HepG2 (cell line): ENCODE results near the gene AGAP3. TPM values are rescaled to one million over a fixed set of nuclear protein-coding genes. Genes with fewer than 3 reads are reported as not detected.

Source experiments
- ATAC-seq: fragments of 200-7000 bp; cut with Tn5 transposase; 3 replicates; pipeline ENCODE4 v1.9.1; 2020; ENCODE audit warnings: mild to moderate bottlenecking, moderate library complexity
- BruUV-seq: library from RNA; stranded (reverse); fragments of 400-500 nt; replicated peaks from 2 replicates; lab custom pipeline; 2021; lab: Mats Ljungman, UMichigan
- CTCF ChIA-PET: fragments of 300-600 bp; formaldehyde crosslinking; extraction: SDS; loops from one replicate; lab custom pipeline; 2021; ENCODE audit warnings: low total read pairs, inconsistent platforms, low intra/inter-chr PET ratio; lab: Yijun Ruan, JAX
- POLR2A ChIA-PET: fragments of 350-600 bp; sonication (Branson Sonifier 250); formaldehyde crosslinking; loops from one replicate; lab custom pipeline; 2020; ENCODE audit warnings: antibody characterized with exemption, inconsistent platforms; lab: Yijun Ruan, JAX
- DNase-seq: peaks from one replicate; pipeline ENCODE4 v3.0.0-alpha.2; 2015; ENCODE audit warnings: low spot score
- FAIRE-seq: peaks from 3 replicates; lab custom pipeline; 2011; peaks lifted over from hg19 to GRCh38; lab: Jason Lieb, UNC
- H2AFZ ChIP-seq: one replicate; pipeline ENCODE4 v1.6.1; 2011; ENCODE audit warnings: low read length, inconsistent platforms
- H3K27ac ChIP-seq: fragments of 300-600 bp; 3 replicates; pipeline ENCODE4 v1.8.0; 2011; ENCODE audit warnings: mixed run types, mild to moderate bottlenecking, mixed read lengths, low read length, inconsistent platforms; ENCODE audit not compliant: insufficient read depth; ENCODE audit errors: extremely low read length
- H3K27me3 ChIP-seq, 2 experiments: fragments of 200-600 bp in 1 of 2; 2 replicates in 1 of 2; 3 replicates in 1 of 2; pipeline versions ENCODE4 v1.6.0 to v1.8.0; 2011; ENCODE audit warnings: low read length in 2 of 2, mild to moderate bottlenecking in 2 of 2, moderate library complexity in 2 of 2, inconsistent platforms in 1 of 2; ENCODE audit not compliant: insufficient read depth in 2 of 2, control insufficient read depth in 1 of 2
- H3K36me3 ChIP-seq, 2 experiments: fragments of 200-600 bp in 1 of 2; replicated peaks in 1 of 2; 2 replicates in 1 of 2; 3 replicates in 1 of 2; pipeline versions ENCODE4 v1.5.1 to v1.8.0; 2011; ENCODE audit warnings: low read length in 2 of 2, inconsistent platforms in 1 of 2; ENCODE audit not compliant: insufficient read depth in 2 of 2, control insufficient read depth in 1 of 2
- H3K4me1 ChIP-seq: 2 replicates; pipeline ENCODE4 v1.5.1; 2012; ENCODE audit warnings: low read length, inconsistent platforms; ENCODE audit not compliant: insufficient read depth
- H3K4me2 ChIP-seq: 2 replicates; pipeline ENCODE4 v1.6.0; 2011; ENCODE audit warnings: low read depth, low read length, inconsistent platforms
- H3K4me3 ChIP-seq, 3 experiments: fragments of 200-600 bp in 1 of 3; sonication (generic), shearing (Covaris generic) in 1 of 3; replicated peaks in 1 of 3; 2 replicates each; pipeline ENCODE4 v1.5.1; 2011 to 2016; ENCODE audit warnings: low read length in 3 of 3, inconsistent platforms in 2 of 3, low read depth in 2 of 3, mild to moderate bottlenecking in 2 of 3, control low read depth in 1 of 3, mixed read lengths in 1 of 3; ENCODE audit not compliant: insufficient read depth in 1 of 3
- H3K79me2 ChIP-seq: one replicate; pipeline ENCODE4 v1.6.1; 2011; ENCODE audit warnings: low read length, inconsistent platforms; ENCODE audit not compliant: insufficient read depth
- H3K9ac ChIP-seq: 2 replicates; pipeline ENCODE4 v1.6.0; 2011; ENCODE audit warnings: mild to moderate bottlenecking, low read depth, low read length, inconsistent platforms; ENCODE audit not compliant: insufficient read depth
- H3K9me3 ChIP-seq: 2 replicates; pipeline ENCODE4 v1.5.1; 2012; ENCODE audit warnings: mild to moderate bottlenecking, low read length
- H4K20me1 ChIP-seq: 2 replicates; pipeline ENCODE4 v1.6.0; 2011; ENCODE audit warnings: inconsistent platforms, mild to moderate bottlenecking, low read length, moderate library complexity; ENCODE audit not compliant: insufficient read depth
- AKAP8 ChIP-seq: sonication (generic); formaldehyde crosslinking; IDR thresholded peaks from 2 replicates; pipeline ENCODE4 v1.5.1; 2020; ENCODE audit warnings: mild to moderate bottlenecking, missing genetic modification reagents
- ARNT2 ChIP-seq: sonication (generic); formaldehyde crosslinking; IDR thresholded peaks from 2 replicates; pipeline ENCODE4 v1.8.0; 2022; ENCODE audit warnings: mild to moderate bottlenecking, low read depth, missing genetic modification reagents, moderate library complexity
- ATAD3A ChIP-seq: sonication (generic); formaldehyde crosslinking; IDR thresholded peaks from 2 replicates; pipeline ENCODE4 v1.4.0; 2020; ENCODE audit warnings: missing genetic modification reagents
- CHCHD3 ChIP-seq: sonication (generic); formaldehyde crosslinking; IDR thresholded peaks from 2 replicates; pipeline ENCODE4 v1.8.0; 2022; ENCODE audit warnings: mild to moderate bottlenecking, missing genetic modification reagents, moderate library complexity
- HMG20A ChIP-seq: IDR thresholded peaks from 2 replicates; pipeline ENCODE4 v1.6.1; 2016; ENCODE audit warnings: borderline replicate concordance
- MYNN ChIP-seq: sonication (generic); formaldehyde crosslinking; IDR thresholded peaks from 2 replicates; pipeline ENCODE4 v1.4.0; 2020; ENCODE audit warnings: mild to moderate bottlenecking, low read depth, missing genetic modification reagents
- PRDM4 ChIP-seq: sonication (generic); formaldehyde crosslinking; IDR thresholded peaks from 2 replicates; pipeline ENCODE4 v1.9.0; 2021; ENCODE audit warnings: missing genetic modification reagents, borderline replicate concordance
- RBM22 ChIP-seq: fragments of 200-400 bp; formaldehyde crosslinking; optimal IDR thresholded peaks from 2 replicates; pipeline ENCODE3; 2017; ENCODE audit warnings: mild to moderate bottlenecking, low read length, moderate library complexity
- SMARCC2 ChIP-seq: fragments of 450-650 bp; IDR thresholded peaks from 2 replicates; pipeline ENCODE4 v1.6.1; 2017; ENCODE audit warnings: antibody characterized with exemption, mild to moderate bottlenecking
- ZMAT3 ChIP-seq: sonication (generic); formaldehyde crosslinking; conservative IDR thresholded peaks from 2 replicates; pipeline ENCODE4 v1.7.0; 2021; ENCODE audit warnings: missing genetic modification reagents
- ZNF232 ChIP-seq: sonication (generic); formaldehyde crosslinking; IDR thresholded peaks from 2 replicates; pipeline ENCODE4 v1.4.0; 2020; ENCODE audit warnings: missing genetic modification reagents, borderline replicate concordance
- ZNF280D ChIP-seq: sonication (generic); formaldehyde crosslinking; IDR thresholded peaks from 2 replicates; pipeline ENCODE4 v1.5.1; 2020; ENCODE audit warnings: mild to moderate bottlenecking, missing genetic modification reagents
- ZNF382 ChIP-seq: sonication (generic); formaldehyde crosslinking; IDR thresholded peaks from 2 replicates; pipeline ENCODE4 v1.5.0; 2020; ENCODE audit warnings: missing genetic modification reagents, mild to moderate bottlenecking, borderline replicate concordance
- ZNF776 ChIP-seq: sonication (generic); formaldehyde crosslinking; IDR thresholded peaks from 2 replicates; pipeline ENCODE4 v1.4.0; 2020; ENCODE audit warnings: mild to moderate bottlenecking, missing genetic modification reagents
- WGBS: methylation state at CpG from one replicate; pipeline ENCODE4 v1.1.6; 2017; ENCODE audit warnings: low lambda C conversion rate; 5-methylcytosine and 5-hydroxymethylcytosine counted together
- in situ Hi-C: cut with HindIII; loops from 2 replicates; pipeline ENCODE4 v1.10.0; 2017; ENCODE audit warnings: low pct_unique_long_range_greater_than_20kb; ENCODE audit not compliant: extremely low pct_ligation_motif_present
- intact Hi-C: fragments of 100-400 bp; cut with micrococcal nuclease; formaldehyde crosslinking; loops from one replicate; pipeline ENCODE4 v1.10.0; 2022; ENCODE audit not compliant: unreplicated experiment
- polyA plus RNA-seq, 8 experiments: library from polyadenylated mRNA; depleted of rRNA in 3 of 8; stranded (reverse) in 7 of 8; unstranded in 1 of 8; fragments of >200 nt; fragmentation: Illumina TruSeq in 4 of 8; extraction: Trizol in 4 of 8; gene quantifications; 2 replicates each; pipeline versions ENCODE4 v1.2.1 to v1.2.3, GENCODE V29; 2011 to 2016; ENCODE audit warnings: low read depth in 4 of 8, missing spikeins in 1 of 8, mixed read lengths in 1 of 8; ENCODE audit not compliant: insufficient read depth in 1 of 8
- total RNA-seq, 5 experiments: library from RNA; depleted of rRNA; stranded (reverse); fragments of >200 nt; fragmentation: Illumina TruSeq; extraction: Trizol; gene quantifications; 2 replicates each; pipeline ENCODE4 v1.2.3, GENCODE V29; 2016; ENCODE audit warnings: low read depth in 1 of 5

The AGAP3 gene
- total and polyA plus RNA-seq, 2 of the 13 experiments (the other 11 are each of a cell fraction or from before 2014, with no cell fraction given), result 31.3 to 61.4 TPM

GRCh38 chr7:151043959-151044358, 42.3 kb upstream of the AGAP3 start:
- WGBS, result 100% methylated on average over 3 of the region's 20 CpGs
- Histone ChIP-seq H3K36me3 (no peaks in the 10 kb centered on the region), H3K27me3 (no peaks in the 10 kb centered on the region; a peak in 1 of 5 replicates), H3K9ac (no peak overlapping the region), H3K4me2 (no peak overlapping the region), H3K4me3 (no peak overlapping the region), H2AFZ (no peak overlapping the region), H3K4me1 (peaks cover 10% of the 10 kb centered on the region), H3K79me2 (no peaks in the 10 kb centered on the region), H3K9me3 (no peaks in the 10 kb centered on the region), H3K27ac (no peak overlapping the region), H4K20me1 (no peaks in the 10 kb centered on the region)
- intact Hi-C loops (no loop called here), in situ Hi-C loops (no loop called here)
- DNase-seq (no peak), FAIRE-seq (no peak), ATAC-seq (no peak)
- ChIA-PET CTCF (no interaction called here), POLR2A (no interaction called here)
- BruUV-seq, result no TSS peak
- TF ChIP-seq SMARCC2, result no peak
- TF ChIP-seq ZMAT3, result no peak
- TF ChIP-seq RBM22, result no peak
- TF ChIP-seq ZNF232, result no peak
- TF ChIP-seq AKAP8 (CRISPR knock-in tag), result no peak

DNA sequence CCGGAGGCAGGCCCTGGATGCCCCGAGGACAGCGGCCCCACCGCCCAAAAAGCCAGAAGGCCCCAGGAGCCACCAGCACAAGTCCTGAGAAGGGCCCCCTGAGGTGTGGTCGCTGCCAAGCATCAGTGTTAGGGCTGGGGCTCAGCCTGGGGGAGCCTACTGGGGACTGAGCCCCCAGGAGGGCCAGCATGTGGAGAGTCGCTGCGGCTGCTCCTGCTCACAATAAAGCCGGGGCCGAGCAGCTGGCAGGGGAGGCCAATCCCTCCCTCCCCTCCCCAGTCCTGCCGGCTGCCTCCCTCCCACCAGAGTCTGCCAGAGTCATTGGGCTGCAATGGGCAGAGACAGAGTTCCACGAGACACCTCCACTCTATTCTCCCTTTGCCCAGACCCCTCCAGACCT, 41.0 kb upstream of the AGAP3 start:
- H3K4me3 ChIP-seq, result no peak overlapping the region
- H3K9me3 ChIP-seq, result no peaks in the 10 kb centered on the region
- FAIRE-seq (no peak), DNase-seq (no peak), ATAC-seq (no peak)
- no peak overlapping the region for H2AFZ ChIP-seq
- in situ Hi-C loops, result no loop called here
- no peaks in the 10 kb centered on the region for H3K36me3 ChIP-seq
- no peak overlapping the region for H3K27ac ChIP-seq
- BruUV-seq, result no TSS peak
- 100% methylated on average over 1 of the region's 11 CpGs for WGBS
- H3K9ac ChIP-seq, result no peak overlapping the region
- peaks cover 1 to 8% of the 10 kb centered on the region in 2 experiments; a peak in 3 of 5 replicates for H3K27me3 ChIP-seq
- CTCF ChIA-PET, result no interaction called here
- H3K4me2 ChIP-seq, result no peak overlapping the region
- intact Hi-C loops, result no loop called here
- H3K79me2 ChIP-seq, result no peaks in the 10 kb centered on the region
- POLR2A ChIA-PET, result no interaction called here
- no peaks in the 10 kb centered on the region for H3K4me1 ChIP-seq
- H4K20me1 ChIP-seq, result no peaks in the 10 kb centered on the region
- no peak for TF ChIP-seq ATAD3A (CRISPR knock-in tag)
- no peak for TF ChIP-seq ARNT2 (CRISPR knock-in tag)
- no peak for TF ChIP-seq CHCHD3 (CRISPR knock-in tag)
- no peak for TF ChIP-seq ZNF280D (CRISPR knock-in tag)
- no peak for TF ChIP-seq ZNF382 (CRISPR knock-in tag)
- no peak for TF ChIP-seq PRDM4 (CRISPR knock-in tag)
- no peak for TF ChIP-seq ZNF776 (CRISPR knock-in tag)
- no peak for TF ChIP-seq HMG20A (CRISPR knock-in tag)
- no peak for TF ChIP-seq MYNN (CRISPR knock-in tag)
